ENCODE results near the gene CCDC174.
"Not testable (repeated sequence)": the region's sequence is repeated elsewhere in the genome, so short reads cannot be mapped to it uniquely, and the experiment has no call there.

The CCDC174 gene

GRCh38 chr3:14651440-14652251 is at the start of gene CCDC174:
CCDC174 (plus strand) TSS chr3:14651762; CDS start chr3:14651837, 75 bp downstream.
- peak; percentile 100 for DNase-seq (ENCODE audit: low spot score)

DNA sequence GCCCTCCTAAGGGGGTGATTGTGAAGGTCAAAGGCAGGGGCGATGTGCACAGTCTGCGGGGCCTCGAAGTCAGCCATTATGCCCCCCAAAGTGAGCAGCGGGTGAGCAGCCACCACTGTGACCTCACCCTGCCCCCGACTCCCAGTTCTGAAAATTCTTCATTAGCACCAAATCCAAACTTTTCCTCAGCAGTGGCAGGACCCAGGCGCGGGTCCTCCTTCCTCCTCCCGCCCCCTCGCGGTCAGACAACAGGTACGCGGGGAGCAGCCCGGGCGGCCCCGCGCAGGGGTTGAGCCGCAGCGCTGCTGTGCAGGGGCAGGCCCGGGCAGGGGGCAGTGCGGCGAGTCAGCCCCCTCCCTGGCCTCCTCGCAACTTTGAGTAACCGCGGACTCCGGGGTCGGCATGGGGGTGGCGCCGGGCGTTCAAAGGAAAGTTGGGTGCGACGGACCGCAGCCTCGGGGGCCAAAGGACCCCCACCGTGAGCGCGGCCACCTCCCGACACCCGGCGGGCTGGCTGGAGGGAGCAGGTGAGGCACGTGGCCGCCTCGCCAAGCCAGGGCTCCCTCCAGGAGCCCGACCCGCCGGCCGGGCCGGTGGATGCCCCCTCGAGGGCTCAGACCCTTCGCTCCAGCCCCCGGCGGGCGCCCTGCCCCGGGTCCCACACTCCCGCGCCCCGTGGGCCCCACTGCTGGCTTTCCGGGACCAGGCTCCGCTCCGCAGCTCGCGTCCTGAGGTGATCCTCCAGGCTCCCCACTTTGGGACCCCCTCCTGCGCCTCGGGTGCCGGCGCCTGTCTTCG is 49.4 kb upstream of the CCDC174 start:
- DNase-seq (ENCODE audit: low spot score) = no peak

DNA sequence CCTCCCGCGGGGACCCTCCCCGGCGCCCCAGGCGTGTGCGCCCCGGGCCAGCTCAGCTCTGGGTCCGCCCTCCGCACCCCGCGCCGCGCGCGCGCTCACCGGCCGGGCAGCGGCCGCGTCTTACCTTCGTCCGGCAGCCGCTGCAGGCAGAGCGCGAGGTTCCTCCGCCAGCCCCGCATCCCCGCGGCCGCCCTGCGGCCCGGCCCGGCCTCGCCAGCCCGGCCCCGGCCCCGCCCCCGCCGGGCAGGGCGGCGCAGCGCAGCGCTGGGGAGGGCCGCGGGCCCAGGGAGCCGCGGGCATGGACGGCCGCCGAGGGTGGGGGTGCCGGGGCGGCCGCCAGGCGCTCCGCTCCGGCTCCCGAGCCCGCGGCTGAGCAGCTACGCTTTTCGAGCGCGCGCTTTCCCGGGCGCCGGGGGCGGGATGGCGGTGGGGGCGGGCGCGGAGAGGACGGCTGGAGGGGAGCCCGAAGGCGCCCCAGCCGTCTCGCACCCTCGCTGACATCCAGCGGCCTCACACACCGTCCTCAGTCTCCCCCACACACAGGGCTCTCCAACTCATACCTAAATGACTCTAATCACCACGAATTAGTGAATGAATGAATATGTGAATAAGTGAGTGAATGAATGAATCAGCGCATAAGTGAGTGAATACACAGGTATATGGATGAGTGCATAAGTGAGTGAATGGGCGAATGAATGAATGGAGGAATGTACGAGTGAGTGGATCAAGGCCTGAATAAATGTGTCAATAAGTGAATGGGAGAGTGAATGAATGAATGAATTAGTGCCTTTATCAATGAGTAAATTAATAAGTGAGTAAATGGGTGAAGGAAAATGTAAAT is 48.5 kb upstream of the CCDC174 start:
- peak; percentile 7 for DNase-seq (ENCODE audit: low spot score)

DNA sequence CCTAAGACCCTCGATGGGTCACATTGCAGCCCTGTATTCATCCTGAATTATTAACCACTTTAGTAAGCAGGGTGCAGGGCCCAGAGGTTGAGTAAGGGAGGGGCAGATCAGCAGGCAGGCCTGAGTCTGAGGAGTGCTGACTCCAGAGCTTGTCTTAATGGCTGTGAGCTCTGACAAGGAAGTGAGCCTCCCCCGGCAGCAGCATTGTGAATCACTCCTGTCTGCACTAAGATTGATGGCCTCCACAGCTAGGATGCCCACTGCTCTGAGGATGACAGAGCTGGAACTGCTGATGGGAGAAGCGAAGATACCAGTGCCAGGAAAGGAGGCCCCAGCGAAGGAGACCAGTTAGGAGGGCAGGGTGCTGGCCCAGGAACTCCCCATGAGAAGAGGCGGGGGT is 46.5 kb upstream of the CCDC174 start:
- DNase-seq (ENCODE audit: low spot score) = peak; percentile 87

GRCh38 chr3:14605744-14606143 is 45.8 kb upstream of the CCDC174 start:
- no peak for DNase-seq (ENCODE audit: low spot score)

- no peak for DNase-seq (ENCODE audit: low spot score)
These were observed 44.8 kb upstream of the CCDC174 start for GRCh38 chr3:14606669-14607339.

- no peak for DNase-seq (ENCODE audit: low spot score)
These were observed 43.3 kb upstream of the CCDC174 start for GRCh38 chr3:14608298-14608697.

DNA sequence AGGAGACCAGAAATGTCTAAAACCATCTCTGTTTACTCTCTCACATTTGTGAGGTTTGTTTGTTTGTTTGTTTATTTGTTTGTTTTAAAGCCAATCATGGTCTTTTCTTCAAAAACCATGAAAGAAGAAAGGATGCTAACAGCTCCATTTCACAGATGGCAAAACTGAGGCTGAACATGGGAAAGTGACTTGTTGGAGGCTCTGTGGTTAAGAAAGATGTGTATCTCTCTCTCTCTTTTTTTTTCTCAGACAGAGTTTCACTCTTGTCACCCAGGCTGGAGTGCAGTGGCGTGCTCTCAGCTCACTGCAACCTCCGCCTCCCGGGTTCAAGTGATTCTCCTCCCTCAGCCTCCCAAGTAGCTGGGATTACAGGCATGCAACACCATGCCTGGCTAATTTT is 42.5 kb upstream of the CCDC174 start:
- not testable (repeated sequence) for DNase-seq (ENCODE audit: low spot score)

DNA sequence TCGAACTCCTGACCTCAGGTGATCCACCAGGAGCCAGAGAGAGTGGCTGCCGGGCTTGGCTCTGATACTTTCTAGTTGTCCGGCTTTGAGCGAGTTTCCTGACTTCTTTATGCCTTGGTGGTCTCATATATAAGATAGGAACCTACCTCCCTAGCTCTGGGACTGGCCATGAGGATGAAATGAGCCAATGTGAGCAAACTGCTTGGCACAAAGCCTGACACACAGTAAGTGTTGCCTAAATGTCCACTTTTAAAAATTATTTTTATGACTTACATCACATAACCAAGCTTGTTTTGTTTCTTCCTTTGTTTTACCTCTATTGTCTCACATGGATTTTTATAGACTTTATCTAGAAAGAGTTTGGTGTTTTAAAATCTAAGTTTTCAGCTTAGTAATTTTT is 42.1 kb upstream of the CCDC174 start:
- no peak for DNase-seq (ENCODE audit: low spot score)

DNA sequence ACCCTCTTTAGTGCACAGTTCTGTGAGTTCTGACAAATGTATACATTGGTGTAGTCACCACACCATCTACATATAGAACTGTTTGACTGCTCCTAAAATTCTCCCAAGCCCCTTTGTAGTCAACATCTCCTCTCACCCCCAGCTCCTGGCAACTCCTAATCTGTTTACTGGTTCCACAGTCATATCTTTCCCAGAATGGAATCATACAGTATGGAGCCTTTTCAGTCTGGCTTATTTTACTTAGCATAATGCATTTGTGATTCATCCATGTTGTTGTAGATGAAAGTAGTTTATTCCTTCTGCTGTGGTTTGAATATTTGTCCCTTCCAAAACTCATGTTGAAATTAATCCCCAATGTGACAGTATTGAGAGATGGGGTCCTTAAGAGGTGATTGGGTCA is 41.6 kb upstream of the CCDC174 start:
- DNase-seq (ENCODE audit: low spot score) = no peak

- no peak for DNase-seq (ENCODE audit: low spot score)
These were observed 37.4 kb upstream of the CCDC174 start for GRCh38 chr3:14614189-14614588.

GRCh38 chr3:14614862-14615261 is 36.7 kb upstream of the CCDC174 start:
- no peak for DNase-seq (ENCODE audit: low spot score)

DNA sequence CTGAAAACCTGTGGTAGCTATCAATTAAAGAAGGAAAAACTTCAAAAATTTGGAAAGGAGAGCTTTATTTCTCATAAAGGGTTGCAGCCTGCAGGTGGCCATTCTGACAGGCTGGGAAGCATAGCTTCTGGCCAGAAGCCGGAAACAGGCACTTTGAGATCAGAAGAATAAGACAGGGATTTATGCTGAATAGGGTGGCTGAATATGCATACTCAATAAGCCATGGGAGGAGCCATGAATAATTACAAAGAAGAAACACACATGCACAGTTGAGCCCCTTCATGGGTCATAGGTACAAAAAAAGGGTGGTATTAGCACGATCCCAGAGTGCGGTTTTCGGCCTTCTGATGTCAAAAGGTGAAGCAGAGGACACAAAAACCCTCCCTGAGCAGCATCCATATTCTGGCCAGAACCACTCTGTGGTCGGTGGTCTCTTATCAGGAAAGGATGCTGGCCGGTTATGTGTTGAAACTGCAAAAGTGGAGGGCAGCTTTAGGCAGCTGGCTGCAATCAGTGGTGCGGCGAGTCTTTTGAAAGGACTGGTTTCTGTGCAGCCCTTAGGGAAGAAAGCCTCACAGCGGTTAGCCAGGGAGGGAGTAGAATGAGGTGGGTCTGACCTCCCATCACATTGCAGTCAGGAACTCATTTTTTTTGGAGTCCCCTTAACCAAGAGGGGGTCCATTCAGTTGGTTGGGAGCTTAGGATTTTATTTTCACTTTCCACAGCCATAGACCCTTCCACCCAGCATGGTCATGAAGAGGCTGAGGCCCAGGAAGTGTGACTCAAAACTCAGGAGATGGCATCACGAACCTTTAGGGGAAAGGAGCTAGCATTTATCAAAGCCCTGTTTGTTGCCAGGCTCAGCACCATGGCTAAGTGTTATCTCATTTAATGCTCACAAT is 34.7 kb upstream of the CCDC174 start:
- DNase-seq (ENCODE audit: low spot score) = no peak

- DNase-seq (ENCODE audit: low spot score) = peak; percentile 26
These were observed 34.0 kb upstream of the CCDC174 start for GRCh38 chr3:14617508-14618023.

DNA sequence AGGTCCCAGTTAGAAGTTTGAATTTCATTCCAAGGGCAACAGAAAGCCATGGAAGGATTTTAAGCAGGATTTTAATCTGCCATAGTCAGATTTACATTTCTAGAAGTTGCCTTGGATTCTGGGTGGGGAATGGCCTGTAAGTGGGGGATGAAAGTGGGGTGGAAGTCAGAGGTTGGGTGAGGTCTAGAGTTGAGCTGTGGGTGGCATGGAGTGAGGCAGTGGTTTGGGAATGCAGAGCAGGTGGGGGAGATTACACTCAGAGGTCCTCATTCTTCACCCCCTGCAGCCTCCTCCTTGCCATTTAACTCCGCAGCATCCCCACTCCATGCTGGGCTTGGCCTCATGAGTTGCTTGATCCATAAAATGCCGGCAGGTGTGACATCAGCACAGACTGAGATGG is 32.0 kb upstream of the CCDC174 start:
- no peak for DNase-seq (ENCODE audit: low spot score)

DNA sequence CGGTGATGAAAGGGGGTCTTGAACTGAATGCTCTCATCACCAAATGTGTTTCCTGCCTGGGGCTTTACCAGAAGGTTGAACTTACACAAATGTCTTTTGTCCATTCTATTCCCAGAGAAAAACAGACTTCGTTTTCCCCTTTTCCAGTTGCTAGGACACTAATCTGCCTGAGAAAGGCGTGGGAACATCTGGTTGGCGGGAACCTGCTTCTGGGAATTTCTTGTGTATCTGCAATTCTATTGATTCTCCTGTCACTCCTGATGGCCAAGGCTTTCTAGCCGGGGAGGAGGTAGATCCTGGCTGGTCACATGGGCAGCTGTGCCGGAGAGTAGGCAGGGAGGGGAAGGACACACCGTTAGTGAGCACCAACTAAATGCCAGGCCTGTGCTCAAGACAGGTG is 31.1 kb upstream of the CCDC174 start:
- no peak for DNase-seq (ENCODE audit: low spot score)

GRCh38 chr3:14621093-14621492 is 30.5 kb upstream of the CCDC174 start:
- no peak for DNase-seq (ENCODE audit: low spot score)

- no peak for DNase-seq (ENCODE audit: low spot score)
These were observed 29.2 kb upstream of the CCDC174 start for GRCh38 chr3:14622368-14622767.

DNA sequence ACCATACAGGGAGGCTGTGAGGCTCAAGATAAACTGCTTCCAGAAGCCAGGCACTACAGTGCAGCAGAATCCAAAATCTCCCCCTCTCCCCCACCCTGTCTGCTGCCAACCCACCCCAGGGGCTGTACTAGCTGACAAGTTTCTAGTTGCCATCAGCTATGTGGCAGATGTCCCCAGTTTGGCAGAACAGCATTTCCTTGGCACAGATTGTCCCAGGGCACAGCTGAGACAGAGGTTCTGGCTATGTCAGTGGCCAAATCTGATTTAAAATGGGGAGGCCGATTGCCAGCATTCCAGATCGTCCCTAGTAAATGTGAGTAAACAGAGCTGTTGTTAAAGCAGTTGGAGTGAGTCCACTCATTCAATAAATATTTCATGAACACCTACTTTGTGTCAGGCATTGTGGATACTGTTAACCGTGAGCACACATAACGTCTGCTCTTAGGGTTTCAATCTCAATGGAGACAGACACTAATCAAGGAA is 28.0 kb upstream of the CCDC174 start:
- no peak for DNase-seq (ENCODE audit: low spot score)

DNA sequence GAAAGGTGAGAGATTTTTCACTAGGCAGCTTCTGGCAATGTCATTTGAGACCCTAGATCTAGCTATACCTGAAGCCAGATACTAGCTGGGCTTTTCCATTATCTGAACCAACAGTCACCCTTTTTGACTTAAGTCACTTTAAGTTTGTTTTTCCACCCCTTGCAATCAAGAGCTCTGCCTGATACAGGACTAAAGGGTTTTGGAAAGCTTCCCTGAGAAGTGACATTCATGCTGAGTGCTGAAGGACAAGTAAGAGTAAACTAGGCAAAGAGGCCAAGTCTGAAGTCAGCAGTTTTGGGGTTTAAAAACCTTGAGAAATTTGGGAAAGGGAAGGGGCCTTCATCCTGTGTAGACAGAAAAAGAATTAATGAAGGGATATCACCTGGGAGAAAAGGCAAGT is 27.1 kb upstream of the CCDC174 start:
- DNase-seq (ENCODE audit: low spot score) = no peak

Measured in kidney tubule cell (primary cell).